Heart right ventricle (tissue), 16 donors: ENCODE data around the gene ACSF3. TPM values are rescaled to one million over a fixed set of nuclear protein-coding genes. Genes with fewer than 3 reads are reported as not detected.

Source experiments
- ATAC-seq, 8 donors: fragments of 200-7000 bp; cut with Tn5 transposase; one replicate each; pipeline ENCODE4 v1.9.1; 2020; ENCODE audit warnings: mild to moderate bottlenecking in 8 of 8, moderate library complexity in 8 of 8, moderate number of reproducible peaks in 1 of 8
- DNase-seq, 2 donors: peaks; one replicate each; pipeline ENCODE4 v3.0.0-alpha.2; 2020
- H3K27ac ChIP-seq, 10 donors: fragments of 200-600 bp; sonication (generic) in 2 of 10; one replicate each; pipeline versions ENCODE4 v1.5.0 to v1.8.0; 2020 to 2022; ENCODE audit warnings: mild to moderate bottlenecking in 3 of 10
- H3K27me3 ChIP-seq, 7 donors: fragments of 200-600 bp; one replicate each; pipeline ENCODE4 v1.8.0; 2021 to 2022; ENCODE audit warnings: mild to moderate bottlenecking in 2 of 7
- H3K36me3 ChIP-seq, 9 donors: fragments of 200-600 bp; sonication (generic) in 1 of 9; one replicate each; pipeline versions ENCODE4 v1.5.0 to v1.8.0; 2020 to 2022; ENCODE audit warnings: mild to moderate bottlenecking in 2 of 9
- H3K4me1 ChIP-seq, 9 donors: fragments of 200-600 bp; sonication (generic) in 1 of 9; one replicate each; pipeline versions ENCODE4 v1.5.0 to v1.8.0; 2020 to 2022; ENCODE audit warnings: mild to moderate bottlenecking in 4 of 9
- H3K4me3 ChIP-seq, 10 donors: fragments of 200-600 bp; sonication (generic) in 2 of 10; one replicate each; pipeline versions ENCODE4 v1.5.0 to v1.8.0; 2020 to 2022; ENCODE audit warnings: mild to moderate bottlenecking in 7 of 10, moderate library complexity in 2 of 10
- H3K9me3 ChIP-seq, 11 donors: fragments of 200-600 bp in 10 of 11; sonication (generic) in 2 of 11; one replicate each; pipeline versions ENCODE4 v1.5.0 to v1.8.0; 2013 to 2022; ENCODE audit warnings: mild to moderate bottlenecking in 2 of 11, control low read depth in 1 of 11, moderate library complexity in 1 of 11
- CTCF ChIP-seq, 9 donors: fragments of 200-600 bp; sonication (generic) in 2 of 9; IDR thresholded peaks; one replicate each; pipeline versions ENCODE4 v1.5.0 to v1.8.0; 2021 to 2022; ENCODE audit warnings: antibody characterized with exemption in 9 of 9, mild to moderate bottlenecking in 5 of 9, moderate library complexity in 1 of 9
- WGBS, 2 donors: extraction: QIAGEN DNeasy Blood & Tissue Kit; methylation state at CpG; one replicate each; pipeline ENCODE4 v1.1.7; 2013; ENCODE audit warnings: inconsistent platforms in 1 of 2; 5-methylcytosine and 5-hydroxymethylcytosine counted together
- intact Hi-C, 10 donors: fragments of 100-400 bp; cut with DNase I; formaldehyde crosslinking; loops; one replicate each; pipeline versions ENCODE4 v1.11.1 to v1.14.2; 2022
- polyA plus RNA-seq, 2 donors: library from polyadenylated mRNA; stranded (reverse); fragments of 200-250 nt; gene quantifications; one replicate each; pipeline ENCODE4 v1.2.3, GENCODE V29; 2013
- total RNA-seq, 10 donors: library from RNA; stranded (reverse); fragmentation: NEBNext Ultra II Directional in 3 of 10; extraction: Animal tissue kit (Norgen Biotek cat#: 25700) in 3 of 10; gene quantifications; one replicate each; pipeline versions ENCODE4 v1.2.1 to v1.2.4, GENCODE V29; 2021 to 2023
- donor health status: Arrhythmogenic right ventricular cardiomyopathy.
- donor health status: ischemic (EF 13 %, LVEDD 7.1; RV severe dilation, severe dysfunction).
- donor health status: healthy with polysubstance abuse.
- donor health status: DM: no; HTN: yes; CAD: no.
- donor health status: DM: no; HTN: no; CAD: no.
- donor health status: ischemic (EF 25% LVEDD 6.9; RV normal size, moderate dysfunction).
- donor health status: ischemic (EF 25% LVEDD 5.7; RV mildly dilated, moderate dysfunction).
- donor health status: healthy.
- donor health status: DM: yes; HTN: yes; CAD: no.
- donor health status: Ischemic cardiomyopathy.
- donor health status: ischemic (EF 35%, LVEDD 5.7; RV mildly dilated, moderate dysfunction).
- donor health status: nonischemic (EF 11% LVEDD 7.7; RV severe dilation, severe dysfunction).
- donor health status: DM: yes; HTN: yes; CAD: no.
- donor health status: PGD.
- donor health status: ischemic (EF 29% LVEDD 5.4; RV normal size, mild dysfunction).
- donor health status: nonischemic (EF 23%, LVEDD 6.1; RV moderate dilation, normal function).

The ACSF3 gene
- total and polyA plus RNA-seq, 12 donors: 11.0 to 36.9 (median 17.8) TPM

- DNase-seq (no peak), ATAC-seq (peak in 1 of 8 donors; percentile 1)
- intact Hi-C loops: loop anchor here (2.0 to 10.0 kb wide), 11 partner anchors 222 to 725 kb away; partner anchors contain the start of gene APRT (in 3 of the 10)
- H3K4me3 ChIP-seq: no peak overlapping the region
- no peaks in the 10 kb centered on the region for H3K36me3 ChIP-seq
- H3K4me1 ChIP-seq: peaks cover 0 to 25% (median 17%) of the 10 kb centered on the region in 9 donors
- H3K27ac ChIP-seq: no peak overlapping the region
- peaks cover 14 to 75% (median 52%) of the 10 kb centered on the region in 7 donors for H3K27me3 ChIP-seq
- TF ChIP-seq CTCF (IDR thresholded peaks at IDR 0.05): no peak
- 70 to 76% methylated on average over 17 to 18 of the region's 18 CpGs for WGBS, 2 donors
- H3K9me3 ChIP-seq: no peaks in the 10 kb centered on the region
Observed at GRCh38 chr16:89166696-89167424, 73.2 kb downstream of the ACSF3 start.

- ATAC-seq: peak; percentile 61 to 86 (median 76)
- TF ChIP-seq CTCF (IDR thresholded peaks at IDR 0.05): peak; percentile 64 to 86 (median 82)
- intact Hi-C loops: loop anchor here (2.0 to 10.0 kb wide), 11 partner anchors 223 to 725 kb away; partner anchors contain the start of gene APRT (in 3 of the 10)
- peaks cover 14 to 76% (median 58%) of the 10 kb centered on the region in 7 donors for H3K27me3 ChIP-seq
- peaks cover 0 to 25% (median 17%) of the 10 kb centered on the region in 9 donors for H3K4me1 ChIP-seq
- H3K27ac ChIP-seq: no peak overlapping the region
- peak; percentile 74 to 88 for DNase-seq
- WGBS, 2 donors: 15 to 16% methylated on average over 17 to 18 of the region's 18 CpGs
- H3K4me3 ChIP-seq: no peak overlapping the region
- no peaks in the 10 kb centered on the region for H3K36me3 ChIP-seq
- no peaks in the 10 kb centered on the region for H3K9me3 ChIP-seq
Observed at GRCh38 chr16:89167425-89167941, 73.8 kb downstream of the ACSF3 start.

GRCh38 chr16:89168381-89169189, 74.9 kb downstream of the ACSF3 start:
- intact Hi-C loops: loop anchor here (2.0 to 10.0 kb wide), 9 partner anchors 224 to 726 kb away; partner anchors contain the start of gene APRT (in 3 of the 10)
- Histone ChIP-seq H3K27me3 (peaks cover 14 to 76% (median 59%) of the 10 kb centered on the region in 7 donors), H3K9me3 (no peaks in the 10 kb centered on the region), H3K4me1 (peaks cover 0 to 25% (median 17%) of the 10 kb centered on the region in 9 donors), H3K27ac (no peak overlapping the region), H3K36me3 (no peaks in the 10 kb centered on the region), H3K4me3 (no peak overlapping the region)
- no peak for ATAC-seq
- no peak for DNase-seq
- WGBS, 2 donors: 72% methylated on average over 23 of the region's 23 CpGs
- TF ChIP-seq CTCF (IDR thresholded peaks at IDR 0.05): no peak

GRCh38 chr16:89169778-89170177, 76.1 kb downstream of the ACSF3 start:
- ATAC-seq (no peak), DNase-seq (no peak)
- Histone ChIP-seq H3K27me3 (peaks cover 14 to 68% (median 59%) of the 10 kb centered on the region in 7 donors), H3K27ac (no peak overlapping the region), H3K36me3 (no peaks in the 10 kb centered on the region), H3K4me3 (no peak overlapping the region), H3K9me3 (no peaks in the 10 kb centered on the region), H3K4me1 (peaks cover 0 to 25% (median 17%) of the 10 kb centered on the region in 9 donors)
- 83 to 85% methylated on average over 14 of the region's 14 CpGs for WGBS, 2 donors
- intact Hi-C loops: loop anchor here (2.0 to 10.0 kb wide), 11 partner anchors 225 to 727 kb away; partner anchors contain the start of gene APRT (in 5 of the 10)
- TF ChIP-seq CTCF (IDR thresholded peaks at IDR 0.05): no peak
